Thoracic aorta (tissue), 2 donors: ENCODE measurements around the gene PSMA6. TPM values are rescaled to one million over a fixed set of nuclear protein-coding genes. Genes with fewer than 3 reads are reported as not detected.
"Not testable (repeated sequence)": the region's sequence is repeated elsewhere in the genome, so short reads cannot be mapped to it uniquely, and the experiment has no call there.

Experiments used
- ATAC-seq: fragments of 150-250 bp; one replicate; pipeline ENCODE4 v1.8.0; 2017; ENCODE audit warnings: low read depth; ENCODE audit not compliant: insufficient number of reproducible peaks, low FRiP score
- DNase-seq: peaks from one replicate; pipeline ENCODE4 v3.0.0-alpha.2; 2020; ENCODE audit warnings: low spot score
- H3K27ac ChIP-seq, 2 donors: fragments of 200-600 bp; sonication (generic); 1 replicate in 1 of 2; 2 replicates in 1 of 2; pipeline ENCODE4 v1.5.1; 2016; ENCODE audit warnings: mild to moderate bottlenecking in 2 of 2, moderate library complexity in 2 of 2
- H3K27me3 ChIP-seq: fragments of 200-600 bp; sonication (generic); replicated peaks from 2 replicates; pipeline ENCODE4 v1.6.0; 2016; ENCODE audit warnings: mild to moderate bottlenecking; ENCODE audit not compliant: insufficient read depth
- H3K36me3 ChIP-seq: fragments of 200-600 bp; sonication (generic); one replicate; pipeline ENCODE4 v1.5.1; 2016
- H3K4me1 ChIP-seq, 2 donors: fragments of 200-600 bp; sonication (generic); 1 replicate in 1 of 2; 2 replicates in 1 of 2; pipeline versions ENCODE4 v1.5.1 to v1.6.0; 2016; ENCODE audit warnings: low read depth in 2 of 2, mild to moderate bottlenecking in 1 of 2; ENCODE audit not compliant: control insufficient read depth in 1 of 2
- H3K4me3 ChIP-seq: fragments of 200-600 bp; sonication (generic); 2 replicates; pipeline ENCODE4 v1.5.1; 2016; ENCODE audit warnings: mild to moderate bottlenecking
- H3K9me3 ChIP-seq: fragments of 200-600 bp; sonication (generic); 2 replicates; pipeline ENCODE4 v1.5.1; 2016
- CTCF ChIP-seq: fragments of 200-600 bp; sonication (generic); IDR thresholded peaks from one replicate; pipeline ENCODE4 v1.5.1; 2019; ENCODE audit warnings: antibody characterized with exemption
- total RNA-seq, 2 donors: library from RNA; depleted of rRNA; stranded (reverse); fragments of >200 nt; gene quantifications; one replicate each; pipeline versions ENCODE4 v1.1.0 to v1.2.3, GENCODE V29; 2016

Gene PSMA6
- total RNA-seq, 2 donors from 2014 or later = 56.5 to 119 TPM

- no peaks in the 10 kb centered on the region for H3K36me3 ChIP-seq
- H3K9me3 ChIP-seq = no peaks in the 10 kb centered on the region
- H3K4me1 ChIP-seq = no peaks in the 10 kb centered on the region
- no peaks in the 10 kb centered on the region for H3K27me3 ChIP-seq
- TF ChIP-seq CTCF = no peak
- H3K4me3 ChIP-seq = no peak overlapping the region
- no peak overlapping the region for H3K27ac ChIP-seq
- no peak for ATAC-seq
- DNase-seq = no peak
Observed at GRCh38 chr14:35247777-35248475, 44.3 kb upstream of the PSMA6 start.

- Histone ChIP-seq H3K4me3 (no peak overlapping the region), H3K36me3 (no peaks in the 10 kb centered on the region), H3K9me3 (no peaks in the 10 kb centered on the region), H3K27me3 (no peaks in the 10 kb centered on the region), H3K4me1 (no peaks in the 10 kb centered on the region), H3K27ac (no peak overlapping the region)
- no peak for TF ChIP-seq CTCF
- ATAC-seq (no peak), DNase-seq (no peak)
Observed at GRCh38 chr14:35248476-35248788, 43.8 kb upstream of the PSMA6 start.

- Histone ChIP-seq H3K27ac (no peak overlapping the region), H3K27me3 (no peaks in the 10 kb centered on the region), H3K4me1 (no peaks in the 10 kb centered on the region), H3K36me3 (no peaks in the 10 kb centered on the region), H3K4me3 (no peak overlapping the region), H3K9me3 (no peaks in the 10 kb centered on the region)
- ATAC-seq (no peak), DNase-seq (no peak)
- TF ChIP-seq CTCF = no peak
Observed at GRCh38 chr14:35250319-35250718, 41.9 kb upstream of the PSMA6 start.

- H3K9me3 ChIP-seq = no peaks in the 10 kb centered on the region
- H3K27ac ChIP-seq = no peak overlapping the region
- peaks cover 0 to 4% of the 10 kb centered on the region in 2 donors for H3K4me1 ChIP-seq
- no peaks in the 10 kb centered on the region for H3K27me3 ChIP-seq
- H3K4me3 ChIP-seq = no peak overlapping the region
- H3K36me3 ChIP-seq = no peaks in the 10 kb centered on the region
- TF ChIP-seq CTCF = no peak
- no peak for DNase-seq
- ATAC-seq = no peak
Observed at GRCh38 chr14:35252451-35252868, 39.7 kb upstream of the PSMA6 start.

GRCh38 chr14:35253056-35253455 lies 39.1 kb upstream of the PSMA6 start:
- H3K27ac ChIP-seq, H3K36me3 ChIP-seq, H3K4me1 ChIP-seq, ATAC-seq, H3K9me3 ChIP-seq, H3K27me3 ChIP-seq, DNase-seq, H3K4me3 ChIP-seq: not testable (repeated sequence)

GRCh38 chr14:35254034-35254622 lies 38.1 kb upstream of the PSMA6 start:
- H3K9me3 ChIP-seq, H3K4me1 ChIP-seq, ATAC-seq, H3K4me3 ChIP-seq, H3K27ac ChIP-seq, H3K27me3 ChIP-seq, DNase-seq, H3K36me3 ChIP-seq: not testable (repeated sequence)
